ENCODE results near the gene SMYD1. TPM values are rescaled to one million over a fixed set of nuclear protein-coding genes. Genes with fewer than 3 reads are reported as not detected.

The SMYD1 gene
- total and polyA plus RNA-seq, 2 donors (not counting 3 experiments of a cell fraction or from before 2014, with no cell fraction given) = not detected

- no peaks in the 10 kb centered on the region for H3K36me3 ChIP-seq (ENCODE audit: control insufficient read depth in 2 of 2, extremely low read depth in 1 of 2, insufficient read depth in 2 of 2, low read length in 2 of 2)
- peaks cover 0 to 5% of the 10 kb centered on the region in 2 experiments for H3K27me3 ChIP-seq (ENCODE audit: control insufficient read depth in 2 of 2, insufficient read depth in 2 of 2, low read length in 2 of 2)
- no peak overlapping the region for H3K4me2 ChIP-seq (ENCODE audit: insufficient read depth, low read length)
- H3K9me1 ChIP-seq (replicated peaks; ENCODE audit: control insufficient read depth, extremely low read depth, insufficient read depth, low read length) = no peaks in the 10 kb centered on the region
- FAIRE-seq = no peak
- no peak overlapping the region for H3K27ac ChIP-seq (ENCODE audit: insufficient read depth, low read depth, low read length)
- no peak for DNase-seq (ENCODE audit: low read depth, low spot score)
- CTCF ChIA-PET = interaction anchor here (1.4 kb wide), 1 partner anchor 11 kb away, joined by 17 read pairs; no protein-coding TSS in a partner anchor
- no peaks in the 10 kb centered on the region for H3K9me3 ChIP-seq (replicated peaks; ENCODE audit: control insufficient read depth, insufficient read depth, low read length)
- intact Hi-C loops (cut with micrococcal nuclease) = loop anchor here (1.0 kb wide), 1 partner anchor 8 kb away; no protein-coding TSS in a partner anchor
- no peak overlapping the region for H2AFZ ChIP-seq (ENCODE audit: low read depth, low read length)
- H3K4me3 ChIP-seq (replicated peaks in 1 of 3; ENCODE audit: insufficient read depth in 1 of 3, low read depth in 1 of 3, low read length in 3 of 3) = no peak overlapping the region
- H3K4me1 ChIP-seq (ENCODE audit: control insufficient read depth, extremely low read depth, insufficient read depth, low read length) = no peaks in the 10 kb centered on the region
- no TSS peak for BruUV-seq (replicated peaks)
- dilution Hi-C loops (cut with MboI; ENCODE audit: extremely low pct_ligation_motif_present, low sequenced_read_pairs) = no loop called here
- H3K79me2 ChIP-seq (ENCODE audit: control insufficient read depth, insufficient read depth, low read length) = no peaks in the 10 kb centered on the region
- no peak overlapping the region for H3K9ac ChIP-seq (replicated peaks; ENCODE audit: extremely low read depth, insufficient read depth, low read length)
- TF ChIP-seq POLR2A (IDR thresholded peaks at IDR 0.05; ENCODE audit: low read depth, low read length) (no peak), MYC (IDR thresholded peaks at IDR 0.05; ENCODE audit: low read depth, low read length) (no peak), GATA2 (IDR thresholded peaks at IDR 0.05; ENCODE audit: insufficient read depth, insufficient read length, low read depth, low read length) (no peak), JUN (IDR thresholded peaks at IDR 0.05; ENCODE audit: borderline replicate concordance, insufficient read depth, insufficient read length, low read depth) (no peak)
- POLR2A ChIA-PET = no interaction called here
- H4K20me1 ChIP-seq (replicated peaks; ENCODE audit: control insufficient read depth, extremely low read depth, insufficient read depth, low read length) = no peaks in the 10 kb centered on the region
Observed at GRCh38 chr2:88071365-88071764, 3.7 kb downstream of the SMYD1 start.

- Histone ChIP-seq H3K9me1 (replicated peaks; ENCODE audit: control insufficient read depth, extremely low read depth, insufficient read depth, low read length) (no peaks in the 10 kb centered on the region), H3K27ac (ENCODE audit: insufficient read depth, low read depth, low read length) (no peak overlapping the region), H3K9me3 (replicated peaks; ENCODE audit: control insufficient read depth, insufficient read depth, low read length) (no peaks in the 10 kb centered on the region), H3K4me1 (ENCODE audit: control insufficient read depth, extremely low read depth, insufficient read depth, low read length) (no peaks in the 10 kb centered on the region), H3K4me3 (replicated peaks in 1 of 3; ENCODE audit: insufficient read depth in 1 of 3, low read depth in 1 of 3, low read length in 3 of 3) (no peak overlapping the region), H2AFZ (ENCODE audit: low read depth, low read length) (no peak overlapping the region), H3K79me2 (ENCODE audit: control insufficient read depth, insufficient read depth, low read length) (no peaks in the 10 kb centered on the region), H3K36me3 (ENCODE audit: control insufficient read depth in 2 of 2, extremely low read depth in 1 of 2, insufficient read depth in 2 of 2, low read length in 2 of 2) (no peaks in the 10 kb centered on the region), H3K9ac (replicated peaks; ENCODE audit: extremely low read depth, insufficient read depth, low read length) (no peak overlapping the region), H4K20me1 (replicated peaks; ENCODE audit: control insufficient read depth, extremely low read depth, insufficient read depth, low read length) (no peaks in the 10 kb centered on the region), H3K27me3 (ENCODE audit: control insufficient read depth in 2 of 2, insufficient read depth in 2 of 2, low read length in 2 of 2) (peaks cover 0 to 4% of the 10 kb centered on the region in 2 experiments), H3K4me2 (ENCODE audit: insufficient read depth, low read length) (no peak overlapping the region)
- TF ChIP-seq JUN (IDR thresholded peaks at IDR 0.05; ENCODE audit: borderline replicate concordance, insufficient read depth, insufficient read length, low read depth) (no peak), CTCF (IDR thresholded peaks at IDR 0.05; ENCODE audit: extremely low read depth in 1 of 2, insufficient read depth in 1 of 2, low read depth in 1 of 2, low read length in 2 of 2) (no peak), EZH2 (IDR thresholded peaks at IDR 0.05; ENCODE audit: borderline replicate concordance, low read depth, low read length, severe bottlenecking) (no peak), FOS (IDR thresholded peaks at IDR 0.05; ENCODE audit: borderline replicate concordance, insufficient read depth, low read length) (no peak), MAX (IDR thresholded peaks at IDR 0.05; ENCODE audit: insufficient read depth, insufficient read length) (no peak), GATA2 (IDR thresholded peaks at IDR 0.05; ENCODE audit: insufficient read depth, insufficient read length, low read depth, low read length) (no peak), POLR2A (IDR thresholded peaks at IDR 0.05; ENCODE audit: low read depth, low read length) (no peak), POLR2AphosphoS5 (IDR thresholded peaks at IDR 0.05; ENCODE audit: insufficient read depth, low read depth, low read length) (no peak), MYC (IDR thresholded peaks at IDR 0.05; ENCODE audit: low read depth, low read length) (no peak)
- dilution Hi-C loops (cut with MboI; ENCODE audit: extremely low pct_ligation_motif_present, low sequenced_read_pairs) = no loop called here
- BruUV-seq (replicated peaks) = no TSS peak
- ChIA-PET POLR2A (no interaction called here), CTCF (interaction anchor here (3.4 kb wide), 1 partner anchor 14 kb away, joined by 19 read pairs; no protein-coding TSS in a partner anchor)
- FAIRE-seq (no peak), DNase-seq (ENCODE audit: low read depth, low spot score) (no peak)
- intact Hi-C loops (cut with micrococcal nuclease) = no loop called here
Observed at GRCh38 chr2:88074150-88074549, 6.5 kb downstream of the SMYD1 start.
